Astrocyte of the cerebellum (primary cell): ENCODE results near the gene ADGRG2.
"Not testable (repeated sequence)": the region's sequence is repeated elsewhere in the genome, so short reads cannot be mapped to it uniquely, and the experiment has no call there.

ENCODE experiments used
- DNase-seq: peaks from one replicate; pipeline ENCODE4 v3.0.0-alpha.2; 2011; ENCODE audit warnings: low read depth
- H3K4me3 ChIP-seq: 2 replicates; pipeline ENCODE4 v1.5.1; 2011; ENCODE audit warnings: mild to moderate bottlenecking, low read depth, low read length, moderate library complexity
- CTCF ChIP-seq: IDR thresholded peaks from 2 replicates; pipeline ENCODE4 v1.5.1; 2012; ENCODE audit warnings: low read length, low read depth, moderate library complexity, mild to moderate bottlenecking; ENCODE audit errors: missing control alignments
- in situ Hi-C: cut with HindIII; loops from 2 replicates; pipeline ENCODE4 v1.10.0; 2017; ENCODE audit warnings: low sequenced_read_pairs

Gene ADGRG2

GRCh38 chrX:19019996-19020395 lies 102.3 kb downstream of the ADGRG2 start:
- peak; percentile 19 for DNase-seq
- TF ChIP-seq CTCF, result no peak

GRCh38 chrX:19017271-19017670 lies 105.0 kb downstream of the ADGRG2 start:
- peak; percentile 62 for TF ChIP-seq CTCF
- in situ Hi-C loops, result no loop called here
- no peak for DNase-seq
- H3K4me3 ChIP-seq, result no peak overlapping the region

More at GRCh38 chrX:19019996-19020395, 102.3 kb downstream of the ADGRG2 start:
- in situ Hi-C loops, result no loop called here
- H3K4me3 ChIP-seq, result no peak overlapping the region

DNA sequence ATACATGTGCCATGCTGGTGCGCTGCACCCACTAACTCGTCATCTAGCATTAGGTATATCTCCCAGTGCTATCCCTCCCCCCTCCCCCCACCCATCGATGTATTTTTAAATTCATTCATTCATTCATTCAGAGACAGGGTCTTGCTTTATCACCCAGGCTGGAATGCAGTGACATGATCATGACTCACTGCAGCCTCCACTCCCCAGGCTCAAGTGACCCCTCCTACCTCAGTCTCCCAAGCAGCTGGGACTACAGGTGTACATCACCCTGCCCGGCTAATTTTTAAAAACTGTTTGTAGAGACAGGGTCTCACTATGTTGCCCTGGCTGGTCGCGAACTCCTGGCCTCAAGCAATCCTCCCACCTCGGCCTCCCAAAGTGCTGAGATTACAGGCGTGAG lies 105.7 kb downstream of the ADGRG2 start:
- DNase-seq, H3K4me3 ChIP-seq, in situ Hi-C loops: not testable (repeated sequence)

- no peak for DNase-seq
- in situ Hi-C loops, result no loop called here
These were observed 114.4 kb downstream of the ADGRG2 start for GRCh38 chrX:19007868-19008267.

GRCh38 chrX:19007011-19007410 lies 115.3 kb downstream of the ADGRG2 start:
- no peak for TF ChIP-seq CTCF
- in situ Hi-C loops, result no loop called here
- H3K4me3 ChIP-seq, result no peak overlapping the region
- DNase-seq, result no peak

More at GRCh38 chrX:19007868-19008267, 114.4 kb downstream of the ADGRG2 start:
- TF ChIP-seq CTCF, result no peak
- no peak overlapping the region for H3K4me3 ChIP-seq

DNA sequence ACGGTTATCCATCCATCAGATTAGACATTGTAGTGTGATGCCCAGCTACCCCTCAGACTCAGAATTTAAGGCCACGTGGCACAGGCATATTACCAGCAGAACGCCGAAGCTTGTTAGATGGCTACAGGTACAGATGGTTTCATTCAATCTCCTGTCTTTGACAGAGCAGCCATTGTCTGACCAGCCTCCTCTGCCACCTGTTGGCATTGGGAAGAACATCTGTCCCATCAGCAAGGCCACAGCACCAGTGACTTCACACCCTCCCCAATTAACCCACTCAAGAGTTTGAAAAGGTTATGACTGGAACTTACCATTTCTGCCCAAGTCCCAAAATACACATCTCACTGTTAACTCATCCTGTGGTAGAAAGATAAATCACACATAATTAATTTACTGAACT lies 116.4 kb downstream of the ADGRG2 start:
- H3K4me3 ChIP-seq, result no peak overlapping the region
- TF ChIP-seq CTCF, result no peak
- in situ Hi-C loops, result no loop called here
- DNase-seq, result no peak

DNA sequence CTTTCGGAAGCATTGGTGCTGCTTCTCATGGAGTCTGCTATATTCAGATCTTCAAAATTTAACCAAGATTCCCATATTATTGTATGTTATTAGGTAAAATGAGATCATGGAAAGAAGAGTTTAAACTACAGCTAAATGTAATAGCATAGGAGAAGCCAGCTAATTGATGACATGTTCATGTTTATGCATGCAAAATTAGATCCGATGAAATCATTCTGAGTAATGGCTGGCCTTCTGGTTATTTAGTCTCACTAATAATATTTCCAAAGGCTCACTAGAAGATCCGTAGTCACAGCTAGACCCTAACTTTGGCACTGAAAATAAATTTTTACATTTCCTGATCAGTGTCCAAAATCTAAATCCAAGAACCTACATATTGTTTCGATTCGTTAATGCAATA lies 118.5 kb downstream of the ADGRG2 start:
- TF ChIP-seq CTCF, result no peak
- no peak overlapping the region for H3K4me3 ChIP-seq
- in situ Hi-C loops, result no loop called here
- no peak for DNase-seq
